ENCODE data around the gene TINAGL1. TPM values are rescaled to one million over a fixed set of nuclear protein-coding genes. Genes with fewer than 3 reads are reported as not detected.

The TINAGL1 gene
- total and polyA plus RNA-seq, 12 donors = 139 to 336 (median 203) TPM

GRCh38 chr1:31615939-31616338, 39.6 kb downstream of the TINAGL1 start:
- intact Hi-C loops (cut with DNase I) = no loop called here
- WGBS, 2 donors = 71 to 84% methylated on average over 2 of the region's 2 CpGs

GRCh38 chr1:31617218-31617915, 41.1 kb downstream of the TINAGL1 start, which contains the start of gene HCRTR1:
Gene HCRTR1, plus strand, starts transcription at chr1:31617689. Its CDS starts 1,504 bp downstream, at chr1:31619193.
- no peak for TF ChIP-seq CTCF (IDR thresholded peaks at IDR 0.05)
- DNase-seq (no peak), ATAC-seq (peak in 4 of 8 donors; percentile 3 to 29 (median 15))
- peak within 1 kb of the TSS; percentile 36 to 73 (median 62) for H3K4me3 ChIP-seq
- H3K4me1 ChIP-seq = peaks cover 6 to 46% (median 27%) of the 10 kb centered on the region in 9 donors
- 8% methylated on average over 40 to 48 of the region's 48 CpGs for WGBS, 2 donors
- H3K27me3 ChIP-seq = peaks cover 0 to 31% (median 10%) of the 10 kb centered on the region in 7 donors
- intact Hi-C loops (cut with DNase I) = no loop called here
- H3K27ac ChIP-seq = peak within 1 kb of the TSS in 4 of 10 donors; percentile 9 to 69 (median 34)
- H3K36me3 ChIP-seq = no peaks in the 10 kb centered on the region
- no peaks in the 10 kb centered on the region for H3K9me3 ChIP-seq

More at GRCh38 chr1:31615939-31616338, 39.6 kb downstream of the TINAGL1 start:
- Histone ChIP-seq H3K27me3 (peaks cover 0 to 31% (median 10%) of the 10 kb centered on the region in 7 donors), H3K4me3 (no peak overlapping the region), H3K9me3 (no peaks in the 10 kb centered on the region), H3K36me3 (no peaks in the 10 kb centered on the region), H3K27ac (no peak overlapping the region), H3K4me1 (peaks cover 3 to 36% (median 21%) of the 10 kb centered on the region in 9 donors)
- no peak for TF ChIP-seq CTCF (IDR thresholded peaks at IDR 0.05)
- DNase-seq (no peak), ATAC-seq (no peak)

DNA sequence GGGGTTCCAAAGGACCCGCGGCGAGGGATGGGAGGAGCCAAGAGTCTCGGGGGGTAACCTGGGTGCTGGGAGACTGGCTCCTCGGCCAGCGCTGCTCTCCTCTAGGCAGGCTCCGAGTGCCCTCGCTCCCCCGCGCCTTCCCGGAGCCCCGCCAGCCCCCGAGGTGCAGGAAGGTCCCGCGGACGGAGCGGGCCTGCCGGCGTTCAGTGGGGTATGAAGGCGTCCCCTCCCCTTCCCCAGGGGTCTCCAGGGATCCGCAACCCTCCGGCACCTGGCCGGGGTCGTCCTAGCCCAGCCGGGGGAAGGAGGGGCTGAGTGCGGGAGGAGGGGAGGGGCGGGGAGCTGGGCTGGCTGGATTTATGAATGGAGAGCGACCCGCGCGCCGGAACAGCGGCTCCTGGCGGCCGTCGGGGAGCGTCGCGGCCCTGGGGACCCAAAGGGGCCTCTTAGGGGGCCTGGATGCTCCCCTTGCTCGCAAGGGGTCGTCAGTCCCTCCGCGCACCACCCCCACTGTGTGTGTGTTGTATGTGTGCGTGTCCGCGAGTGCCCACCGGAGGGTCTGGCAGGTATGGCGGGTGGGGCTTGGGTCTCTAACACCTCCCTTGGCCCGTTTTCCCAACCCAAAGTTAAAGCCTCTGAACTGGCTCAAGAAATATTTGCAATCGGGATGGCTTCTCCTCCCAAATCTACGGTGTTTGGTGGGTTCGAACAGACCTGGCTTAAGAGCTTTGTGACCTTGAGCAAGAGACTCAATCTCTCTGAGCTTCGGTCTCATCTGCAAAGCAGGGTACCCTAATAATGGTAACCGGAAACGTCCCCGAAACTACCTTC, 41.8 kb downstream of the TINAGL1 start:
- Histone ChIP-seq H3K4me3 (peak overlapping the region; percentile 36 to 73 (median 62)), H3K27me3 (peaks cover 0 to 31% (median 10%) of the 10 kb centered on the region in 7 donors), H3K27ac (peak overlapping the region in 4 of 10 donors; percentile 9 to 69 (median 34)), H3K36me3 (no peaks in the 10 kb centered on the region), H3K4me1 (peaks cover 6 to 48% (median 30%) of the 10 kb centered on the region in 9 donors), H3K9me3 (no peaks in the 10 kb centered on the region)
- intact Hi-C loops (cut with DNase I) = loop anchor here in 1 of 10 donors (1.0 kb wide), 1 partner anchor 54 kb away; no protein-coding TSS in a partner anchor
- ATAC-seq (peak; percentile 42 to 81 (median 60)), DNase-seq (peak in 1 of 2 donors; percentile 44)
- peak; percentile 58 to 92 (median 89) for TF ChIP-seq CTCF (IDR thresholded peaks at IDR 0.05)
- WGBS, 2 donors = 11 to 14% methylated on average over 50 to 56 of the region's 56 CpGs

Measured in heart right ventricle (tissue), 16 donors.